ENCODE measurements around the gene NF1. TPM values are rescaled to one million over a fixed set of nuclear protein-coding genes. Genes with fewer than 3 reads are reported as not detected.
"Not testable (repeated sequence)": the region's sequence is repeated elsewhere in the genome, so short reads cannot be mapped to it uniquely, and the experiment has no call there.

NF1 gene
- polyA plus RNA-seq (ENCODE audit: insufficient read length in 3 of 3) = 10 to 100 TPM; 36.5 to 52.8 (median 43.2) TPM
- long read RNA-seq, donor 1, full-length matches to known transcripts = 3 of 3 reads
- long read RNA-seq, donor 1, partial matches to known transcripts = 0 of 3 reads
- long read RNA-seq, donor 1, other reads (novel, unspliced or antisense) = 0 of 3 reads
- long read RNA-seq, donor 2, full-length matches to known transcripts = 1 of 1 reads
- long read RNA-seq, donor 2, partial matches to known transcripts = 0 of 1 reads
- long read RNA-seq, donor 2, other reads (novel, unspliced or antisense) = 0 of 1 reads
- long read RNA-seq, donor 3, full-length matches to known transcripts = 3 of 3 reads
- long read RNA-seq, donor 3, partial matches to known transcripts = 0 of 3 reads
- long read RNA-seq, donor 3, other reads (novel, unspliced or antisense) = 0 of 3 reads
- long read RNA-seq, donor 4, full-length matches to known transcripts = 3 of 3 reads
- long read RNA-seq, donor 4, partial matches to known transcripts = 0 of 3 reads
- long read RNA-seq, donor 4, other reads (novel, unspliced or antisense) = 0 of 3 reads
- long read RNA-seq, donor 5, full-length matches to known transcripts = 2 of 2 reads
- long read RNA-seq, donor 5, partial matches to known transcripts = 0 of 2 reads
- long read RNA-seq, donor 5, other reads (novel, unspliced or antisense) = 0 of 2 reads
- long read RNA-seq, donor 6, full-length matches to known transcripts = 2 of 9 reads
- long read RNA-seq, donor 6, partial matches to known transcripts = 7 of 9 reads
- long read RNA-seq, donor 6, other reads (novel, unspliced or antisense) = 0 of 9 reads
- long read RNA-seq, donor 7, full-length matches to known transcripts = 4 of 4 reads
- long read RNA-seq, donor 7, partial matches to known transcripts = 0 of 4 reads
- long read RNA-seq, donor 7, other reads (novel, unspliced or antisense) = 0 of 4 reads
- long read RNA-seq, donor 8 = 0 reads
- long read RNA-seq, donor 9, full-length matches to known transcripts = 4 of 4 reads
- long read RNA-seq, donor 9, partial matches to known transcripts = 0 of 4 reads
- long read RNA-seq, donor 9, other reads (novel, unspliced or antisense) = 0 of 4 reads
- long read RNA-seq, donor 10, full-length matches to known transcripts = 2 of 2 reads
- long read RNA-seq, donor 10, partial matches to known transcripts = 0 of 2 reads
- long read RNA-seq, donor 10, other reads (novel, unspliced or antisense) = 0 of 2 reads
- long read RNA-seq, donor 11, full-length matches to known transcripts = 3 of 3 reads
- long read RNA-seq, donor 11, partial matches to known transcripts = 0 of 3 reads
- long read RNA-seq, donor 11, other reads (novel, unspliced or antisense) = 0 of 3 reads
- long read RNA-seq, donor 12, full-length matches to known transcripts = 3 of 3 reads
- long read RNA-seq, donor 12, partial matches to known transcripts = 0 of 3 reads
- long read RNA-seq, donor 12, other reads (novel, unspliced or antisense) = 0 of 3 reads
- long read RNA-seq, donor 13, full-length matches to known transcripts = 6 of 6 reads
- long read RNA-seq, donor 13, partial matches to known transcripts = 0 of 6 reads
- long read RNA-seq, donor 13, other reads (novel, unspliced or antisense) = 0 of 6 reads
- long read RNA-seq, donor 14 = 0 reads
- long read RNA-seq, donor 15 = 0 reads
- long read RNA-seq, donor 16, full-length matches to known transcripts = 3 of 3 reads
- long read RNA-seq, donor 16, partial matches to known transcripts = 0 of 3 reads
- long read RNA-seq, donor 16, other reads (novel, unspliced or antisense) = 0 of 3 reads

DNA sequence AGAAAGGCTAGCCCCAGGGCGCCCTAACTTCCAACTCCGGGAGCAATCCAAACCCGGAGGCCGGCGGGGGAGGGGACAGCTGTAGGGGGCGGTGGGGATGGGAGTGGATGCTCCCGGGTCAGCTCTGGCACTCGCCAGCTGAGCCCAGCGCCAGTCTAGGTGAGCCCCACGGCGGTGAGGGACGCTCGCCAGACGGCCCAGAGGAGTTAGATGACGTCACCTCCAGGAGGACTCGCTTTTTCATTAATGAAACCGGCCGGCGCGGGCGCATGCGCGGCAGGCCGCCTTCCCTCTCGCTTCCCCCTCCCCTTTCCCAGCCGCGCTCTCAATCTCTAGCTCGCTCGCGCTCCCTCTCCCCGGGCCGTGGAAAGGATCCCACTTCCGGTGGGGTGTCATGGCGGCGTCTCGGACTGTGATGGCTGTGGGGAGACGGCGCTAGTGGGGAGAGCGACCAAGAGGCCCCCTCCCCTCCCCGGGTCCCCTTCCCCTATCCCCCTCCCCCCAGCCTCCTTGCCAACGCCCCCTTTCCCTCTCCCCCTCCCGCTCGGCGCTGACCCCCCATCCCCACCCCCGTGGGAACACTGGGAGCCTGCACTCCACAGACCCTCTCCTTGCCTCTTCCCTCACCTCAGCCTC lies at the start of gene NF1:
Gene NF1 (plus strand): TSS at position 378 of the 636 bp plus-strand sequence. CDS start 333 bp downstream, outside the sequence.
- DNase-seq = peak; percentile 96

DNA sequence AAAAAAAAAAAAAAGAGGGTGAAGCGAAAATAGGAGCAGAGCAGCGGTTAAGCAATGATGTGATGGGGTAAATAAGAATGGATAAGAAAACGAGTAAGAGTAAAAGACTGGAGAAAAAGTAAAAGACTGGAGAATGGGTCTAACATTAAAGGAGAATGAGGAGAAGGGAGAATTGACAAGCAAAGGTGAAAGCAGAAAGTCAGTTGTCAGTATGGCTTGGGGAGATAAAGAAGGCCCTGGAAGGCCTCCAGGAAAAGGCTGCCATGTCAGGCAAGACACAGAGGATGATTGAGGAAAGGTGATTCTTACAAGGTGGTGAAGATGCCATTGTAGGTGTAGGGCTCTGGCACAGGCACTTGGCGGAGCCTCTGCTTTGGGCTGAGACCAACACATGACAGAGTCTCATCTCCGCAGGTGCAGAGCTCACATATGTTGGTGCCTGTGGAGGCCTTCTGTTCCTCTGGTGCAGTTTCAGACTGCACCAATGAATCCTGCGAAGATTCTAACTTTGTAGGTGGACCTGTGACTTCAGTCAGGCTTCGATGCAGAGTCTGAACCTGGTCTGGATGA lies 47.8 kb upstream of the NF1 start:
- not testable (repeated sequence) for DNase-seq

DNA sequence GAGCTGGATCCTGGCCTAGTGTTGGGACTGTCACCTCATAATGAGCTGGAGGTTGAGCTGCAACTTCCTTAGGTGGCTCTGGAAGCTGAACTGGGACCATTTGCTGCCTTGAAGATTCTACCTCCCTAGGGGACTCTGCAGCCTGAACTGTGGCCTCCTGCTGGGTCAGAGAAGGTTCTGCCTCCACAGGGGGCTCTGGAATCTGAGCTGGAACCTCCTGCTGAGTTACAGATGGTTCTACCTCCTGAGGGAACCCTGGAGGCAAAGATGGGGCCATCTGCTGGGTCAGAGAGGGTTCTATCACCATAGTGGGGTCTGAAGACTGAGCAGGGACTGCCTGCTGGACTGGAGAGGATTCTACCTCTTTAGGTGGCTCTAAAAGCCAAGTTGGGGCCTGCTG lies 46.6 kb upstream of the NF1 start:
- DNase-seq = no peak

GRCh38 chr17:31048780-31049179 lies 46.0 kb upstream of the NF1 start:
- no peak for DNase-seq

GRCh38 chr17:31050948-31051347 lies 43.8 kb upstream of the NF1 start:
- DNase-seq = no peak

DNA sequence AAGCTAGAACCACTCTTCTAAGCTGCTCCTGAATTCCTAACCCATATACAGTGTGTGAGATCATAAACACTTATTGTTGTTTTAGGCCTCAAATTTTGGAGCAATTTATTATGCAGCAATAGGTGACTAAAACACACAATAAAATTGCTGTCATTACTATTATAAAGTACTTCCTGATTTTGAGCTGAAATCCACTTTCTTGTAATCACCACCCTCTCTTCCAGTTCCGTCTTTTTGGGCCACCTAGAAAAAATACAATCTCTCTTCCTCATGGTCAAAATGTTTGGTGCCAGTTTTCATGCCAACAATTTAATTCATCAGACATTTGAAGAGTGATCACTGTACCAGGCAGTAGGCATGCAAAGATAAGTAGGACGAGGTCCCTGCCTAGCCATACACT lies 43.3 kb upstream of the NF1 start:
- DNase-seq = no peak

GRCh38 chr17:31052187-31052889 lies 42.4 kb upstream of the NF1 start:
- DNase-seq = no peak

DNA sequence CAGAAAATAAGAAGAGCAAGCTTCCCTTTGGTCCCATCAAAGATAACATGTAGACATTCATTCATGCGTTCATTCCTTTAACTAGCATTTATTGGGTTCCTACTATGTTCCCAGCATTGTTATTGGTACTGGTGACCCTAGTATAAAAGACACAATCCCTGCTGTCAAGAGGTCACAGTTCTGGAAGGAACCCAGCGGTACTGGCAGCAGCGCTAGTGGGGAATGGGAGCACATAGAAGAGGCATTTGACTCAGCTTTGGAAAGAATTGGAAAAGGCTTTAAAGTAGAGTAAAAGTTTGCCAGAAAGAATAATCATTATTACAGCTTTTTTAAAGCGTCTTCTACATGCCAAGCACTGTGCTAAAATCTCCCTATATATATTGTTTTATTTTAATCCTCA lies 41.7 kb upstream of the NF1 start:
- DNase-seq = no peak

- no peak for DNase-seq
These were observed 40.0 kb upstream of the NF1 start for GRCh38 chr17:31054761-31055160.

DNA sequence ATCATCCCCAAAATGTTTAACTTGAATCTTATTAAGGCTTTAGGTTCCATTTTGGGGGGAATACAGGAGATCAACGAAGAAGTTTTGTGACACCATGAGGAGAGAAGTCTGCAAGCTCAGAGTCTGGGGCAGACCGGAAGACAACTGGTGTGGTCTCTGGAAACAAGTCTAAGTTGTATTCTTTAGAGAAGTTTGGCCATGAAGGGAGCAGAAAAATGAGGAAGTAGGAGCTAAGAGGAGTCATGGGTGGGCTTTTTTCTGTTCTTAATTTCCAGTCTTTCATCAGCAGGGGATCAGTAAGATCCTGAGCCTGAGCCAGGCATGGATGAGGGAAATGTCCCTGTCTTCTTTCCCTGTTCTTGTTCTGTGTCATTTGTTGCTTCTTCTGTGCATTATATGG lies 35.8 kb upstream of the NF1 start:
- DNase-seq = no peak

GRCh38 chr17:31060791-31061550 lies 33.8 kb upstream of the NF1 start:
- DNase-seq = no peak

GRCh38 chr17:31061678-31062077 lies 33.1 kb upstream of the NF1 start:
- DNase-seq = no peak

DNA sequence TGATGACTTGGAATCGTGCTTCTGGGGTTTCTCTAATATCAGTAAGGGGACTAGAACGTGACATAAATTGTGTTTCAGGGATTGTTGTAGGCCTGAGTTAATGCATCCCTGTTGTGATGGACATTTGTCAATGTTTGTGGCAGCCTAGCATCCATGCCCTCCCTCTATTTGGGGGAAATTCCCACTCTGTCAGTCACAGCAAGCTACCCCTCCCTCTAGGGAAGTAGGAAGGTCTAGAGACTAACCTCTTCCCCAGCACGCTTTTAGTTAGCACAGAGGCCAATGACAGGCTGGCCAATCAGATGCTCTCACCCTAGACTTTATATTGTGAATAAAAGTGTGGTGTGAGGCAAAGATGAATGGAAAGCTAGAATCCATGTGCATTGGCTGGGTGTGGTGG lies 32.4 kb upstream of the NF1 start:
- no peak for DNase-seq

GRCh38 chr17:31064707-31065106 lies 30.1 kb upstream of the NF1 start:
- DNase-seq = no peak

GRCh38 chr17:31067691-31068184 lies 27.0 kb upstream of the NF1 start:
- DNase-seq = no peak

DNA sequence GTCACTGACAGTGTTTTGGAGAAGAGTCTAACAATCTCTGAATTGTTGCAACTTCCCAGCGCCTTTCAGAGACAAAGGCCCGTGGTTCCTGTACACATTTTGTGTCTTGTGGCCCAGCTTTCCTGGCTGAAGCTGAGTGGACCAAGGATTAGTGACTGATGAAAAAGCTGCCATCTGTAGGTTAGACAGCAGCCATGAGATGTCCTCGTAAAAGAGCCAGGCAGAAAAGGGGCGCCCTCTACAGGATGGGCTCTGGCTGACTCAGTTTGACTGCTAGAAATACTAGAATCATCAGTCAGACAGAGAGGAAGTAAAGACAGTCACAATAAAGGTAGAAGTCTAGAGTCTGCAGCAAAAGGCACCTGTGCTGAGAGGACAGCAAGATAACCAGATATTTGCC lies 26.5 kb upstream of the NF1 start:
- no peak for DNase-seq

- peak; percentile 30 for DNase-seq
These were observed 22.6 kb upstream of the NF1 start for GRCh38 chr17:31072186-31072585.

- DNase-seq = no peak
These were observed 21.4 kb upstream of the NF1 start for GRCh38 chr17:31073411-31073810.
